Measurements from ENCODE around the gene TATDN3.

GRCh38 chr1:212752252-212752933 is 39.3 kb upstream of the TATDN3 start:
- TF ChIP-seq EZH2 (IDR thresholded peaks at IDR 0.05; ENCODE audit: borderline replicate concordance, low read length) (no peak), CTCF (conservative IDR thresholded peaks at IDR 0.05 in 1 of 2, IDR thresholded peaks at IDR 0.05 in 1 of 2; ENCODE audit: extremely low read depth in 1 of 2, insufficient read depth in 1 of 2, low read depth in 1 of 2, low read length in 2 of 2) (no peak)
